ENCODE data around the gene CFAP90.

Gene CFAP90

GRCh38 chr5:7855611-7856010 is 4.7 kb upstream of the CFAP90 start:
- no peak for TF ChIP-seq ELF4 (IDR thresholded peaks at IDR 0.05)
- ChIA-PET POLR2A (interaction anchor here (3.0 kb wide), 1 partner anchor 13 kb away, joined by 8 read pairs; the partner anchor contains the start of genes FASTKD3 and MTRR), CTCF (interaction anchor here (1.5 to 2.1 kb wide), 3 partner anchors 9 to 100 kb away, joined by 5 to 8 read pairs (median 6); no protein-coding TSS in a partner anchor)
- no peak for DNase-seq (ENCODE audit: extremely low spot score)

GRCh38 chr5:7852988-7853387 is 2.1 kb upstream of the CFAP90 start:
- POLR2A ChIA-PET, result no interaction called here
- no peak for TF ChIP-seq LEF1 (IDR thresholded peaks at IDR 0.05; ENCODE audit: borderline replicate concordance)
- no peak for TF ChIP-seq L3MBTL2 (conservative IDR thresholded peaks at IDR 0.05)
- no peak for TF ChIP-seq ARNT (IDR thresholded peaks at IDR 0.05)
- no peak for TF ChIP-seq BHLHE40 (IDR thresholded peaks at IDR 0.05; ENCODE audit: borderline replicate concordance)
- no peak for TF ChIP-seq ELF4 (IDR thresholded peaks at IDR 0.05)
- no peak for TF ChIP-seq SUZ12 (IDR thresholded peaks at IDR 0.05)
- no peak for TF ChIP-seq ZNF384 (IDR thresholded peaks at IDR 0.05)
- no peak for TF ChIP-seq FOXA1 (IDR thresholded peaks at IDR 0.05)
- no peak for TF ChIP-seq HDGF (IDR thresholded peaks at IDR 0.05; ENCODE audit: borderline replicate concordance)
- no peak for TF ChIP-seq TARDBP (IDR thresholded peaks at IDR 0.05)
- no peak for TF ChIP-seq NFRKB (IDR thresholded peaks at IDR 0.05)
- TF ChIP-seq SP1 (IDR thresholded peaks at IDR 0.05), result no peak
- no peak for TF ChIP-seq FOXK2 (IDR thresholded peaks at IDR 0.05)
- no peak for TF ChIP-seq PKNOX1 (IDR thresholded peaks at IDR 0.05)
- CTCF ChIA-PET, result interaction anchor here (0.6 kb wide), 1 partner anchor 34 kb away, joined by 3 read pairs; no protein-coding TSS in a partner anchor
- no peak for DNase-seq (ENCODE audit: extremely low spot score)

DNA sequence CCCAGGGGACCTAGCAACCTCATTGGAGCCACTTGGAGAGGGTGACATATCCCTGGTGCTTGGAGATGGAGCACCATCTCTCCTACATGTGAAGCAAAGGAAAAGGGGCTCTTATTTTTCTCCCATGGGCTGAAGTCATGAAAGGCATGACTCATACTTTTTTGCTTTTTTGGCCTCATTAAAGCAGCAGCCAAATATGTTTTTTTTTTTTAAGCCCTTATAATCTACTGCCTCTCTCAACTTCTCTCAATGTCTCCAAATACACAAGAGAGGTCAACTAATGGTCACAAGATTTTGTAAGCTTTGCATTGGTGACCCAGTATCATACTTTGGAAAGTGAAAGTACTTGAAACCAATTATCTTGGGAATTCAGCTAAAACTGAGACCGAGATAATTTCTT is 1.6 kb upstream of the CFAP90 start:
- ChIA-PET CTCF (no interaction called here), POLR2A (no interaction called here)
- no peak for DNase-seq (ENCODE audit: extremely low spot score)
- no peak for TF ChIP-seq SUZ12 (IDR thresholded peaks at IDR 0.05)
- TF ChIP-seq PKNOX1 (IDR thresholded peaks at IDR 0.05), result no peak
- TF ChIP-seq ELF4 (IDR thresholded peaks at IDR 0.05), result no peak
- no peak for TF ChIP-seq CTBP1 (IDR thresholded peaks at IDR 0.05; ENCODE audit: borderline replicate concordance)
- TF ChIP-seq NFRKB (IDR thresholded peaks at IDR 0.05), result no peak

DNA sequence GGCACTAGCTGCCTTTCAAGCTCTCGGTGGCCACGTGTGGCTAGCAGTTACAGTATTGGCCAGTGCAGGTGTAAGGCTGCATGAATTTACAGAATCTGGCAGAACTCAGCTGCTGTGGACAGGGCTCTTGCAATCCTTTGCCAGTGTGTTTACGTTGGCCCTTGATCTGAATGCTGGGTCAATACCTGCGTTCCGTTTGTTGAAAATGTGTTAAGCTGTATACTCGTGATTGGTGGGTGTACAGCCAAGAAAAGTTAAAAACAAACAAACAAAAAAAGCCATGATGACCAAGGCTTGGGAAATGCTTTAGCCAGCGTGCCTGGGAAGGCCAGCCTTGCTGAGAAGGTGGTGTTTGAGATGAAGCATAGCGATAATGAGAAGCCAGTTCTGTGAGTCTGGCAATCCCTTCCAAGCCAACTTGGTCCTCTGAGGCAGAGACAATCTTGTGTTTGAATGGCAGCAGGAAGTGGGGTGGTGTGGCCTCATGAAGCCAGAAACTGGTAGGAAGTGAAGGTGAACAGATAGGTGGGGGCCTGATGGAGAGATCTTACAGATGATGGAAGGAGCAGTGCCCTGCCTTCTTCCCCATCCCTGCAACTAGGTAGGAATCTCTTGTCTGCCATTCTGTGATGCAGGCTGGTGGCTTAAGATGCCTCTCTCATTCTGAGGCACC is 820 bp upstream of the CFAP90 start:
- CTCF ChIA-PET, result no interaction called here
- no peak for DNase-seq (ENCODE audit: extremely low spot score)
- POLR2A ChIA-PET, result no interaction called here
- no peak for TF ChIP-seq L3MBTL2 (conservative IDR thresholded peaks at IDR 0.05)
- TF ChIP-seq ELF4 (IDR thresholded peaks at IDR 0.05), result no peak
- no peak for TF ChIP-seq TARDBP (IDR thresholded peaks at IDR 0.05)
- TF ChIP-seq ZNF384 (IDR thresholded peaks at IDR 0.05), result no peak
- TF ChIP-seq BHLHE40 (IDR thresholded peaks at IDR 0.05; ENCODE audit: borderline replicate concordance), result no peak
- TF ChIP-seq PKNOX1 (IDR thresholded peaks at IDR 0.05), result no peak
- TF ChIP-seq NFRKB (IDR thresholded peaks at IDR 0.05), result no peak
- TF ChIP-seq HDGF (IDR thresholded peaks at IDR 0.05; ENCODE audit: borderline replicate concordance), result no peak
- no peak for TF ChIP-seq FOXA1 (IDR thresholded peaks at IDR 0.05)
- TF ChIP-seq CTBP1 (IDR thresholded peaks at IDR 0.05; ENCODE audit: borderline replicate concordance), result no peak
- TF ChIP-seq FOXM1 (IDR thresholded peaks at IDR 0.05; ENCODE audit: borderline replicate concordance), result no peak
- no peak for TF ChIP-seq SP1 (IDR thresholded peaks at IDR 0.05)

GRCh38 chr5:7851240-7851592 is 283 bp upstream of the CFAP90 start:
- TF ChIP-seq HDGF (IDR thresholded peaks at IDR 0.05; ENCODE audit: borderline replicate concordance), result no peak
- TF ChIP-seq LEF1 (IDR thresholded peaks at IDR 0.05; ENCODE audit: borderline replicate concordance), result no peak
- TF ChIP-seq CTBP1 (IDR thresholded peaks at IDR 0.05; ENCODE audit: borderline replicate concordance), result no peak
- no peak for TF ChIP-seq FOXM1 (IDR thresholded peaks at IDR 0.05; ENCODE audit: borderline replicate concordance)
- no peak for TF ChIP-seq FOXA1 (IDR thresholded peaks at IDR 0.05)
- TF ChIP-seq ELF4 (IDR thresholded peaks at IDR 0.05), result no peak
- TF ChIP-seq BHLHE40 (IDR thresholded peaks at IDR 0.05; ENCODE audit: borderline replicate concordance), result no peak
- TF ChIP-seq SUZ12 (IDR thresholded peaks at IDR 0.05), result no peak
- TF ChIP-seq PKNOX1 (IDR thresholded peaks at IDR 0.05), result no peak
- TF ChIP-seq L3MBTL2 (conservative IDR thresholded peaks at IDR 0.05), result no peak
- TF ChIP-seq FOXK2 (IDR thresholded peaks at IDR 0.05), result no peak
- no peak for TF ChIP-seq ZNF384 (IDR thresholded peaks at IDR 0.05)
- no peak for TF ChIP-seq ARNT (IDR thresholded peaks at IDR 0.05)
- TF ChIP-seq SP1 (IDR thresholded peaks at IDR 0.05), result no peak
- no peak for TF ChIP-seq NFRKB (IDR thresholded peaks at IDR 0.05)
- no peak for TF ChIP-seq TARDBP (IDR thresholded peaks at IDR 0.05)
- CTCF ChIA-PET, result no interaction called here
- DNase-seq (ENCODE audit: extremely low spot score), result no peak
- POLR2A ChIA-PET, result interaction anchor here (1.2 kb wide), 1 partner anchor 17 kb away, joined by 5 read pairs; the partner anchor contains the start of genes FASTKD3 and MTRR
